SK-N-MC (cell line): Measurements from ENCODE around the gene DNAJB6.

Source experiments
- DNase-seq: peaks from one replicate; pipeline ENCODE4 v3.0.0-alpha.2; 2011; ENCODE audit warnings: low read depth, low spot score
- H3K27ac ChIP-seq: fragments of 200-600 bp; sonication (generic); 2 replicates; pipeline ENCODE4 v1.5.1; 2016; ENCODE audit warnings: mixed run types
- H3K36me3 ChIP-seq: fragments of 200-600 bp; sonication (generic); 2 replicates; pipeline ENCODE4 v1.6.1; 2017; ENCODE audit warnings: antibody characterized with exemption, low read length, mixed read lengths; ENCODE audit not compliant: insufficient read depth
- H3K4me3 ChIP-seq: fragments of 200-600 bp; sonication (generic); 2 replicates; pipeline ENCODE4 v1.5.1; 2016
- H3K9ac ChIP-seq: fragments of 200-600 bp; sonication (generic); 2 replicates; pipeline ENCODE4 v1.8.0; 2017; ENCODE audit warnings: mixed run types, mixed read lengths; ENCODE audit not compliant: insufficient read length
- H3K9me3 ChIP-seq: fragments of 200-600 bp; sonication (generic); 2 replicates; pipeline ENCODE4 v1.6.1; 2017; ENCODE audit warnings: low read depth, mild to moderate bottlenecking, antibody characterized with exemption, low read length, moderate library complexity, mixed read lengths
- EZH2 ChIP-seq: fragments of 200-600 bp; sonication (generic); IDR thresholded peaks from one replicate; pipeline ENCODE4 v1.6.1; 2017; ENCODE audit warnings: antibody characterized with exemption
- FOXP2 ChIP-seq: optimal IDR thresholded peaks from 2 replicates; pipeline ENCODE3; 2011; ENCODE audit warnings: mild to moderate bottlenecking, moderate library complexity; ENCODE audit not compliant: insufficient read depth; ENCODE audit errors: extremely low read length, control extremely low read depth
- POLR2AphosphoS5 ChIP-seq: IDR thresholded peaks from 2 replicates; pipeline ENCODE4 v1.6.1; 2012; ENCODE audit warnings: mild to moderate bottlenecking, low read depth, low read length, borderline replicate concordance

The DNAJB6 gene

DNA sequence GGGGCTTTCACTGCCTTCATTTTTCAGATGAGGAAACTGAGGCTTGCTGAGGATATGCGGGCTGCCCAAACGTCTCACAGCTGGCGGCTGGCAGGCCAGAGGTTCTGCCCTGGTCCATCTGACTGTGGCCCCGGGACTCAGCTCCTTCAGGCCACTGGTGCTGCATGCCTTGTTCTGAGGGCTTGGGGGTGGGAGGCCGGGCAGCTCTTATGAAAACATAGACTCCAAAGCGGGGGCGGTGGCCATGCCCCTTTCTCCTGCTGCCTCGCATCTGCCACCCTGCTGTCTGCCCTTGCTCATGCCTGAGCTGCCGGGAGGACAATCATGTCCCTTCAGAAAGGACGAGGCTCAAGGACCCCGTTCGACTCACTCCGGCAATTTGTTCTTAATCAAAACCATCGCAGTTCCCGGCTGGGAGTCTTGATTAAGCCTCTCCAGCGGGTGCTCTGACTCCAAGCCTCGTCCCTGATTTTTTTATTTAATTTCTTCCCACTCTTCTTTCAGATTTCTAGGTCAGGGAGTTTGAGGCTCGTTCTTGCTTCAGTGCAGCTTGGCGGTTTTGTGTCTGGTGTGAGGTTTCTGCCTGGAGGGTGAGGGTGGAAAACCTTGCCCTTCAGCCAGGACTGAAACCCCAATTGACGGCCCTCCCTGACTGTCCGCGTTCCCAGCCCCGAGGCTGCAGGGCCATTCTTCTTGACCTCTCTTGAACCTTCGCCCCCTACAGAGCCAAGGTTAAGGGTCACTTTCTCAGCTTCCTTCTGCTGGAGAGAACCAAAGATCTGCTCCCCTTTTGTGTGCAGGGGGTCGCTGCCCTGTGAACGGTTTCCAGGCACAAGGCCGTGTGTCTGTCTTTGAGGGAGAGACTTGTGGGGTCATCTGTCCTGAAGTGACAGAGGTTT, 120.8 kb downstream of the DNAJB6 start:
- H3K4me3 ChIP-seq, result no peak overlapping the region
- no peak for TF ChIP-seq POLR2AphosphoS5
- no peak for TF ChIP-seq FOXP2
- peak; percentile 92 for TF ChIP-seq EZH2
- H3K9ac ChIP-seq, result no peak overlapping the region
- DNase-seq, result no peak
- no peaks in the 10 kb centered on the region for H3K9me3 ChIP-seq
- no peaks in the 10 kb centered on the region for H3K36me3 ChIP-seq
- no peak overlapping the region for H3K27ac ChIP-seq

GRCh38 chr7:157458254-157458633, 121.4 kb downstream of the DNAJB6 start:
- Histone ChIP-seq H3K4me3 (no peak overlapping the region), H3K36me3 (no peaks in the 10 kb centered on the region), H3K9ac (no peak overlapping the region), H3K27ac (no peak overlapping the region), H3K9me3 (no peaks in the 10 kb centered on the region)
- no peak for DNase-seq
- no peak for TF ChIP-seq EZH2
- no peak for TF ChIP-seq FOXP2
- no peak for TF ChIP-seq POLR2AphosphoS5

GRCh38 chr7:157459966-157460365, 123.2 kb downstream of the DNAJB6 start:
- H3K9me3 ChIP-seq, result no peaks in the 10 kb centered on the region
- DNase-seq, result no peak
- TF ChIP-seq FOXP2 (no peak), POLR2AphosphoS5 (no peak), EZH2 (no peak)
- no peak overlapping the region for H3K9ac ChIP-seq
- no peak overlapping the region for H3K4me3 ChIP-seq
- H3K27ac ChIP-seq, result no peak overlapping the region
- no peaks in the 10 kb centered on the region for H3K36me3 ChIP-seq

DNA sequence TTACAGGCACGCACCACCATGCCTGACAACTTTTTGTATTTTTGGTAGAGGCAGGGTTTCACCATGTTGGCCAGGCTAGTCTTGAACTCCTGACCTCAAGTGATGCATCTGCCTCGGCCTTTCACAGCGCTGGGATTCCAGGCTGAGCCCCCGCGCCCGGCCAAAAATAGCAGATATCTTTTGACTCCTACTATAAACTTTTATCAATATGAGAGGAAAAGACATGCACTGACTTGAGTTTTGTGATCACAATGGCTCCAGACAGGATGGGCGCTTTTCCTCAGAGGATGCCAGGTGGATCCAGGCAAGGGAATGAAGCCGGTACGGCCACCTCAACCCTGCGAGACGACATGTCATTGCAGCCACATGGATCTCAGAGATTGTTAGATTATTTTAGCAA, 123.9 kb downstream of the DNAJB6 start:
- TF ChIP-seq FOXP2 (no peak), EZH2 (no peak), POLR2AphosphoS5 (no peak)
- H3K27ac ChIP-seq, result no peak overlapping the region
- no peaks in the 10 kb centered on the region for H3K9me3 ChIP-seq
- no peak overlapping the region for H3K9ac ChIP-seq
- H3K4me3 ChIP-seq, result no peak overlapping the region
- DNase-seq, result no peak
- H3K36me3 ChIP-seq, result no peaks in the 10 kb centered on the region

GRCh38 chr7:157461573-157462418, 125.0 kb downstream of the DNAJB6 start:
- DNase-seq, result no peak
- Histone ChIP-seq H3K9ac (no peak overlapping the region), H3K36me3 (no peaks in the 10 kb centered on the region), H3K27ac (no peak overlapping the region), H3K9me3 (no peaks in the 10 kb centered on the region), H3K4me3 (no peak overlapping the region)
- no peak for TF ChIP-seq FOXP2
- no peak for TF ChIP-seq EZH2
- no peak for TF ChIP-seq POLR2AphosphoS5

- Histone ChIP-seq H3K9me3 (no peaks in the 10 kb centered on the region), H3K9ac (no peak overlapping the region), H3K4me3 (no peak overlapping the region), H3K36me3 (no peaks in the 10 kb centered on the region), H3K27ac (no peak overlapping the region)
- no peak for TF ChIP-seq EZH2
- no peak for TF ChIP-seq FOXP2
- TF ChIP-seq POLR2AphosphoS5, result no peak
- DNase-seq, result no peak
These were observed 125.6 kb downstream of the DNAJB6 start for GRCh38 chr7:157462419-157462771.

- no peak for TF ChIP-seq POLR2AphosphoS5
- TF ChIP-seq EZH2, result no peak
- Histone ChIP-seq H3K9ac (no peak overlapping the region), H3K4me3 (no peak overlapping the region), H3K9me3 (no peaks in the 10 kb centered on the region), H3K27ac (no peak overlapping the region), H3K36me3 (no peaks in the 10 kb centered on the region)
- no peak for DNase-seq
These were observed 126.0 kb downstream of the DNAJB6 start for GRCh38 chr7:157462840-157463239.

DNA sequence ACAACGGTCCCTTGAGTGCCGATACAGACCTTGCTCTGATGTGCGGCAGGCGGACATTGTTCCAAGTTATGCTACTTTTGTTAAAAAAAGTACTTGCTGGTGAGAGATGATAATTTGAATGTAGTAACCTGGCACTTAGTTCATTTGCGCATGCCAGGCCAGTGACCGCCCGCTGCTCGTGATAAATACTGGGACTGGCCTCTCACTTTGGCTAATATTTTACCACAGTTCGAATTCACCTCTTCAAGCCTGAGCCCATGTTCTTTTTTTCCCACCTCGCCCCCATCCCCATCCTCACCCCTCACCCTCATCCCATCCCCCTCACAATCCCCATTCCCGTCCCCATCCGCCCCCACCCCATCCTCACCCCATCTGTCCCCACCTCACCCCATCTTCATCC, 126.4 kb downstream of the DNAJB6 start:
- H3K36me3 ChIP-seq, result no peaks in the 10 kb centered on the region
- no peak overlapping the region for H3K27ac ChIP-seq
- no peak overlapping the region for H3K4me3 ChIP-seq
- H3K9ac ChIP-seq, result no peak overlapping the region
- no peak for DNase-seq
- TF ChIP-seq POLR2AphosphoS5 (no peak), FOXP2 (no peak), EZH2 (no peak)
- no peaks in the 10 kb centered on the region for H3K9me3 ChIP-seq
